Osteocyte (in vitro differentiated cells): ENCODE measurements around the gene PADI1. TPM values are rescaled to one million over a fixed set of nuclear protein-coding genes. Genes with fewer than 3 reads are reported as not detected.

Experiments used
- DNase-seq: peaks from one replicate; pipeline ENCODE4 v3.0.0; 2021; ENCODE audit warnings: mixed read lengths; ENCODE audit not compliant: unreplicated experiment; ENCODE audit errors: extremely low spot score
- H3K27ac Mint-ChIP-seq: one replicate; pipeline ENCODE4 v1.8.0; 2021; ENCODE audit warnings: mild to moderate bottlenecking, mixed read lengths; ENCODE audit not compliant: unreplicated experiment
- H3K27me3 Mint-ChIP-seq: one replicate; pipeline ENCODE4 v1.8.0; 2021; ENCODE audit warnings: mixed read lengths; ENCODE audit not compliant: unreplicated experiment
- H3K36me3 Mint-ChIP-seq: one replicate; pipeline ENCODE4 v1.8.0; 2021; ENCODE audit warnings: mixed read lengths; ENCODE audit not compliant: unreplicated experiment
- H3K4me1 Mint-ChIP-seq: one replicate; pipeline ENCODE4 v1.8.0; 2021; ENCODE audit warnings: mixed read lengths; ENCODE audit not compliant: unreplicated experiment
- H3K4me3 Mint-ChIP-seq: one replicate; pipeline ENCODE4 v1.8.0; 2021; ENCODE audit warnings: mild to moderate bottlenecking, moderate library complexity, mixed read lengths; ENCODE audit not compliant: unreplicated experiment
- H3K9me3 Mint-ChIP-seq: one replicate; pipeline ENCODE4 v1.8.0; 2021; ENCODE audit warnings: mixed read lengths; ENCODE audit not compliant: unreplicated experiment
- CTCF ChIP-seq: fragments of 200-600 bp; sonication (generic); IDR thresholded peaks from 2 replicates; pipeline ENCODE4 v1.5.0; 2021; ENCODE audit warnings: antibody characterized with exemption, mild to moderate bottlenecking, moderate library complexity
- total RNA-seq: library from RNA; stranded (reverse); gene quantifications from 2 replicates; pipeline ENCODE4 v1.2.1, GENCODE V29; 2021

PADI1 gene
- total RNA-seq, 1 donor from 2014 or later = 1.7 TPM

GRCh38 chr1:17161137-17161740 lies 43.7 kb upstream of the PADI1 start:
- no peak overlapping the region for H3K27ac Mint-ChIP-seq
- H3K4me3 Mint-ChIP-seq = no peak overlapping the region
- no peak for DNase-seq
- no peaks in the 10 kb centered on the region for H3K27me3 Mint-ChIP-seq
- H3K36me3 Mint-ChIP-seq = no peaks in the 10 kb centered on the region
- peaks cover 8% of the 10 kb centered on the region for H3K9me3 Mint-ChIP-seq
- no peak for TF ChIP-seq CTCF
- peaks cover 9% of the 10 kb centered on the region for H3K4me1 Mint-ChIP-seq

- DNase-seq = no peak
- no peaks in the 10 kb centered on the region for H3K27me3 Mint-ChIP-seq
- peaks cover 4% of the 10 kb centered on the region for H3K9me3 Mint-ChIP-seq
- no peak overlapping the region for H3K27ac Mint-ChIP-seq
- TF ChIP-seq CTCF = no peak
- peaks cover 18% of the 10 kb centered on the region for H3K4me1 Mint-ChIP-seq
- H3K36me3 Mint-ChIP-seq = no peaks in the 10 kb centered on the region
- H3K4me3 Mint-ChIP-seq = no peak overlapping the region
Measured at GRCh38 chr1:17161926-17162800, 42.8 kb upstream of the PADI1 start.

- no peak overlapping the region for H3K27ac Mint-ChIP-seq
- no peak for TF ChIP-seq CTCF
- H3K27me3 Mint-ChIP-seq = no peaks in the 10 kb centered on the region
- no peak overlapping the region for H3K4me3 Mint-ChIP-seq
- no peaks in the 10 kb centered on the region for H3K36me3 Mint-ChIP-seq
- DNase-seq = peak; percentile 77
- H3K4me1 Mint-ChIP-seq = peaks cover 26% of the 10 kb centered on the region
- peaks cover 4% of the 10 kb centered on the region for H3K9me3 Mint-ChIP-seq
Measured at GRCh38 chr1:17162941-17163340, 42.0 kb upstream of the PADI1 start.

DNA sequence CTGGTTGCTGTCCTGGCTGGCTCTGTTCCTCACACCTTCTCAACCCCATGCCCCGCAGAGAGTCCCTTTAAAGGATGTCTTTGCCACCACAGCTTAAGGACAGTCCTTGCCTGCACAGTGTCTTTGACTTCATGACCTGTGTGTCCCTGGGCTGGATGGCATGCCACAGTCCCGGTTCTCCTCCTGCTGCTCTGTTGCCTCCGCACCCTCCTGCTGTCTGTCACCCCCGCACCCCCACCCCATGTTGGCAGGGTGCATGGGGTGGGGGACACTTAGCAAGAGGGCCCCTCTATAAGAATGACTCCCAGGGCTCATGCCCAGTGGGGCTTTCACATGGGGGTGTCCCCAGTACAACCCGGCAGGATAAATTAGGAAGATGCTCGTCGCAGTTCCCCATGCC lies 41.6 kb upstream of the PADI1 start:
- no peak for TF ChIP-seq CTCF
- DNase-seq = peak; percentile 75
- Mint-ChIP-seq H3K27me3 (no peaks in the 10 kb centered on the region), H3K36me3 (no peaks in the 10 kb centered on the region), H3K9me3 (peaks cover 4% of the 10 kb centered on the region), H3K27ac (no peak overlapping the region), H3K4me3 (no peak overlapping the region), H3K4me1 (peaks cover 30% of the 10 kb centered on the region)
